NCI-H345 (cell line): ENCODE measurements around the gene HSFX3.
A peak's percentile ranks its signal among the peaks of the same experiment; 100 is the strongest.
"Not testable (repeated sequence)": the region's sequence is repeated elsewhere in the genome, so short reads cannot be mapped to it uniquely, and the experiment has no call there.

ENCODE experiments used
- DNase-seq: peaks from one replicate; lab custom pipeline; 2025; lab: John Stamatoyannopoulos, UW

The HSFX3 gene

GRCh38 chrX:149517308-149517707 is 32.4 kb downstream of the HSFX3 start:
- no peak for DNase-seq

DNA sequence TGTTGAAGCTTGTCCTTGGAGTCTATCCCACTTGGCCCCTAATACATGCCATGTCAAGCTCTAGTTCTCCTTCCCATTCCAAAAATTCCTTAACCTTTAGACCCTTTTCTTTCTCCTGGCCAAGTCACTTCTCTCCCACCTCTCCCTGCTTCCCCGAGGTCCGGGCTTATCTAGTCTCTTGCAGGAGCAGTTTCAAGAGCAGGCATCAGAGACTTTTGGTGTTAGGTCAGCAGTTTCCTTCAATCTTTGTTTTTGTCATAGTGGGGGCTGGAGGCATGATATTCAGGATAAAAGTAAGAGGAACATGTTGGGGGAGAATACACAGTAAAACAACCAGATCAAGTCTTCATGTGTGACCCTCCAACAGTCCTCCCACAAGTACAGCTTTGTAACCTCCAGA is 33.1 kb downstream of the HSFX3 start:
- DNase-seq: no peak

GRCh38 chrX:149515954-149516602 is 33.6 kb downstream of the HSFX3 start:
- DNase-seq: no peak

GRCh38 chrX:149513825-149514428 is 35.8 kb downstream of the HSFX3 start:
- DNase-seq: no peak

DNA sequence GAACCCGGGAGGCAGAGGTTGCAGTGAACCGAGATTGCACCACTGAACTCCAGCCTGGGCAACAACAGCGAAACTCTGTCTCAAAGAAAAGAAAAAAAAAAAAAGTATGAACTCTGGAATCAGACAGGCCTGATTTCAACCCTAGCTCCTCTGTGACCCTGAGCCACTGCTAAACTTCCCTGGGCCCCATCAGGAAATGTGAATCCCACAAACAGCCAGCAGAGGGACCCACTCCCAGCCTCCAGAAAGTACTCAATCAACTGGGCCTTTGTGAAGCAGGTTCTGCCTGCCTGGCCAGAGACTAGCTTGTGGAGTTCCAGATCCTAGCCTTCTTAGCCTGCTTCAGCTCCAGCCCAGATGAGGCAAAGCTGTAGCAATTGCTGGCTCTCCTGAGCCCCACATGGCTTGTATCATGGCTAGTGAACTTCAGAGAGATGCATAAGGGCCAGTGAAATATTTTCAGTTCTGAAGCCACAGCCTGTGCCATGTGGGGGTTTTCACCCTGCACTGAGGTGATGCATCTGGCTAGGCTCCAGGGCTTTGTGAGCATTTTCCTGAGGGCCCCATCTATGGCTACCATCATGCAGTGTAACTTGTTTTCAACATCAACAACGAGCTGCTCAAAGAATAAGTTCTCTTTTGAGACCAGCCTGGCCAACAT is 37.4 kb downstream of the HSFX3 start:
- peak; percentile 35 for DNase-seq

- no peak for DNase-seq
Observed at GRCh38 chrX:149511081-149511480, 38.6 kb downstream of the HSFX3 start.

DNA sequence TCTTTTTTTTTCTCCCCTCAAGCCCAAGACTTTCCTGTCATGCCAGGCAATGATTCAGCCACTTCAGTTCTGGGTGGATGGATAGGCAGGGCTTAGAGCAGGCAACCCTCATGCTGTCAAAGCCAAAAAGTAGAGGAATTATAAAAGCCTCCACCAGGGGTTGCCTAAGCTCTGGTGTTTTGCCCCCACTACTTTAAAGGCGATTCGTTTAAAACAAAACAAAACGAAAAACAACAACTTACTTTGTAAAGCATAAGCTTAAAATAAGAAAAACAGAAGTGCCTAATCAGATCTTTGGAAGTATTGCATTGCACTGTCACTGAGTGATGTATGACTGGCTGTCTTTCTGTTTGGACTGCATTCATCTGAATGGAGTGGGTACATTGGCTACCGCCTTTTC is 39.3 kb downstream of the HSFX3 start:
- DNase-seq: no peak

DNA sequence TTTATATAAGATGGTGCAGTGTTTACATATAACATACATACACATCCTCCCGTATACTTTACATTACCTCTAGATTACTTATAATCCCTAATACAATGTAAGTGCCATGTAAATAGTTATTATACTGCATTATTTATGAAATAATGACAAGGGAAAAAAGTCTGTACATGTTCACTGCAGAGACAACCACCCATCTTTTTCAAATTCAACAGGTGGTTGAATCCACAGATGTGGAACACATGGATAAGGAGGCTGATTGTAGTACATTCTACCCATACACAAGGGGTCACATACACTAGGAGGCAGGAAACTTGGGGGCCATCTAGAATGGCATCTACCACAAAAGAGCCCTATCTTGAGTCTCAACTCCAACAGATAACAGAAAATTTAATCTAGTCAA is 41.3 kb downstream of the HSFX3 start:
- no peak for DNase-seq

- no peak for DNase-seq
Observed at GRCh38 chrX:149506349-149506748, 43.4 kb downstream of the HSFX3 start.

DNA sequence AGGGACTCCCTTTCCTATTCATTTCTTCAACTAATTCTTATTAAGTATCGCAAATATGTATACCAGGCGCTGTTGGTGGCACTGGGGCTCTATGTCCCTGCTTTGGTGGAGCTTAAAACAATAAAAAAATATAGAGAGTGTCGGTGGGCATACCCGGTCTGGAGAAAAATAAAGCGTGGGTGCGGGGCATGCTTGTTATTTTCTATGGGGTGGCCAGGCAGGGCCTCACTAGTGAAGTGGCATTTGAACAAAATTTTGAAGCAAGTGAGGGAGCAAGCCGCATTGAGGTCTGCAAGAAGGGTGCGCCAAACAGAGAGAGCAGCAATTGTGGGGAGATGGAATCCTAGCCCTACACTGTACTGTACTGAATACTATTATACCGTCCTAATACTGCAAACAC is 44.1 kb downstream of the HSFX3 start:
- no peak for DNase-seq

- DNase-seq: peak; percentile 90
Observed at GRCh38 chrX:149504915-149505651, 44.6 kb downstream of the HSFX3 start, which contains the start of gene IDS. Gene IDS (minus strand): TSS chrX:149505306. CDS start chrX:149505137, 169 bp downstream.

GRCh38 chrX:149504226-149504914 is 45.4 kb downstream of the HSFX3 start:
- DNase-seq: peak; percentile 12

- DNase-seq: not testable (repeated sequence)
Observed at GRCh38 chrX:149503446-149503845, 46.3 kb downstream of the HSFX3 start.

GRCh38 chrX:149502923-149503322 is 46.8 kb downstream of the HSFX3 start:
- DNase-seq: not testable (repeated sequence)

GRCh38 chrX:149499766-149500165 is 50.0 kb downstream of the HSFX3 start:
- DNase-seq: no peak

DNA sequence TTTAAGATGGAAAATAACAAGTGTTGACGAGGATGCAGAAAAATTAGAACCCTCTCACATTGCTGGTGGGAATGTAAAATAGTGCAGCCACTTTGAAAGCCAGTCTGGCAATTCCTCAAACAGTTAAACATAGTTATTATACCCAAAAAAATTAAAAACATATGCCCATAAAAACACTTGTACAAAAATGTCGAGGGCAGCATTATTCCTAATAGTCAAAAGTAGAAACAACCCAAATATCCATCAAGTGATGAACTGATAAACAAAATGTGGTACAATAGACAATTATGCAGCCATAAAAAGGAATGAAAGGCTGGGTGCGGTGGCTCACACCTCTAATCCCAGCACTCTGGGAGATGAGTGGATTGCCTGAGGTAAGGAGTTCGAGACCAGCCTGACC is 51.0 kb downstream of the HSFX3 start:
- DNase-seq: no peak
